ENCODE measurements around the gene CFAP46. TPM values are rescaled to one million over a fixed set of nuclear protein-coding genes. Genes with fewer than 3 reads are reported as not detected.

CFAP46 gene
- total RNA-seq, 1 experiment from 2014 or later, result 1.6 TPM

DNA sequence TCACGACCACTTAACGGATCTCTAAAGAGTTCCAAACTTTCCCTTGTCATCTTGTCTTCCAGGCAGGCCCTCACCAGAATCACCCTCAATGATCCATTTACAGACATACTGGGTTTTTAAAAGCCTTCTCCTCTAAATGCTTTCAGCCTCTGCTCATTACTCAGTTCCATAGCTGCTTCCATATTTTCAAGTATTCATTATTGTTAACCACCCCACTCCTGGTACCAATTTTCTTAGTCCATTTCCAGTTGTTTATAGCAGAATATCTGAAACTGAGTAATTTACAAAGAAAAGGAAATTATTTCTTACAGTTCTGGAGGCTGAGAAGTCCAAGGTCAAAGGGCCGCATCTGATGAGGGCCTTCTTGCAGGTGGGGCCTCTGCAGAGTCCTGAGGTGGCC lies 100.0 kb downstream of the CFAP46 start:
- DNase-seq (ENCODE audit: low read depth, low spot score) (no peak), ATAC-seq (no peak)
- H3K27me3 ChIP-seq (ENCODE audit: control insufficient read depth, insufficient read depth, low read length), result peaks cover 9% of the 10 kb centered on the region
- in situ Hi-C loops (cut with HindIII; ENCODE audit: low pct_unique_long_range_greater_than_20kb, low sequenced_read_pairs) (no loop called here), intact Hi-C loops (cut with micrococcal nuclease; ENCODE audit: unreplicated experiment) (no loop called here)
- no peaks in the 10 kb centered on the region for H3K36me3 ChIP-seq (ENCODE audit: control insufficient read depth, insufficient read depth, low read length)
- CTCF ChIA-PET, result no interaction called here
- H3K4me3 ChIP-seq (ENCODE audit: low read depth in 2 of 2, low read length in 2 of 2), result no peak overlapping the region
- no peaks in the 10 kb centered on the region for H3K4me1 ChIP-seq (ENCODE audit: control insufficient read depth, insufficient read depth, low read length)
- peaks cover 11% of the 10 kb centered on the region; the same call in 1 of the 2 replicates for H3K9me3 ChIP-seq (ENCODE audit: control insufficient read depth, insufficient read depth, low read depth, low read length)
- POLR2A ChIA-PET, result no interaction called here
- no TSS peak for BruUV-seq (replicated peaks)
- H3K27ac ChIP-seq (ENCODE audit: low read length), result no peak overlapping the region
- no peak for TF ChIP-seq SIN3A (IDR thresholded peaks at IDR 0.05; ENCODE audit: borderline replicate concordance, insufficient read depth, low read depth, low read length)
- TF ChIP-seq POLR2AphosphoS5 (IDR thresholded peaks at IDR 0.05; ENCODE audit: low read depth, low read length), result no peak
- no peak for TF ChIP-seq TCF7L2 (IDR thresholded peaks at IDR 0.05; ENCODE audit: low read depth, low read length)
- TF ChIP-seq, protein P1, sequence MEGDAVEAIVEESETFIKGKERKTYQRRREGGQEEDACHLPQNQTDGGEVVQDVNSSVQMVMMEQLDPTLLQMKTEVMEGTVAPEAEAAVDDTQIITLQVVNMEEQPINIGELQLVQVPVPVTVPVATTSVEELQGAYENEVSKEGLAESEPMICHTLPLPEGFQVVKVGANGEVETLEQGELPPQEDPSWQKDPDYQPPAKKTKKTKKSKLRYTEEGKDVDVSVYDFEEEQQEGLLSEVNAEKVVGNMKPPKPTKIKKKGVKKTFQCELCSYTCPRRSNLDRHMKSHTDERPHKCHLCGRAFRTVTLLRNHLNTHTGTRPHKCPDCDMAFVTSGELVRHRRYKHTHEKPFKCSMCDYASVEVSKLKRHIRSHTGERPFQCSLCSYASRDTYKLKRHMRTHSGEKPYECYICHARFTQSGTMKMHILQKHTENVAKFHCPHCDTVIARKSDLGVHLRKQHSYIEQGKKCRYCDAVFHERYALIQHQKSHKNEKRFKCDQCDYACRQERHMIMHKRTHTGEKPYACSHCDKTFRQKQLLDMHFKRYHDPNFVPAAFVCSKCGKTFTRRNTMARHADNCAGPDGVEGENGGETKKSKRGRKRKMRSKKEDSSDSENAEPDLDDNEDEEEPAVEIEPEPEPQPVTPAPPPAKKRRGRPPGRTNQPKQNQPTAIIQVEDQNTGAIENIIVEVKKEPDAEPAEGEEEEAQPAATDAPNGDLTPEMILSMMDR (IDR thresholded peaks at IDR 0.05), result no peak
- TF ChIP-seq, protein P2, sequence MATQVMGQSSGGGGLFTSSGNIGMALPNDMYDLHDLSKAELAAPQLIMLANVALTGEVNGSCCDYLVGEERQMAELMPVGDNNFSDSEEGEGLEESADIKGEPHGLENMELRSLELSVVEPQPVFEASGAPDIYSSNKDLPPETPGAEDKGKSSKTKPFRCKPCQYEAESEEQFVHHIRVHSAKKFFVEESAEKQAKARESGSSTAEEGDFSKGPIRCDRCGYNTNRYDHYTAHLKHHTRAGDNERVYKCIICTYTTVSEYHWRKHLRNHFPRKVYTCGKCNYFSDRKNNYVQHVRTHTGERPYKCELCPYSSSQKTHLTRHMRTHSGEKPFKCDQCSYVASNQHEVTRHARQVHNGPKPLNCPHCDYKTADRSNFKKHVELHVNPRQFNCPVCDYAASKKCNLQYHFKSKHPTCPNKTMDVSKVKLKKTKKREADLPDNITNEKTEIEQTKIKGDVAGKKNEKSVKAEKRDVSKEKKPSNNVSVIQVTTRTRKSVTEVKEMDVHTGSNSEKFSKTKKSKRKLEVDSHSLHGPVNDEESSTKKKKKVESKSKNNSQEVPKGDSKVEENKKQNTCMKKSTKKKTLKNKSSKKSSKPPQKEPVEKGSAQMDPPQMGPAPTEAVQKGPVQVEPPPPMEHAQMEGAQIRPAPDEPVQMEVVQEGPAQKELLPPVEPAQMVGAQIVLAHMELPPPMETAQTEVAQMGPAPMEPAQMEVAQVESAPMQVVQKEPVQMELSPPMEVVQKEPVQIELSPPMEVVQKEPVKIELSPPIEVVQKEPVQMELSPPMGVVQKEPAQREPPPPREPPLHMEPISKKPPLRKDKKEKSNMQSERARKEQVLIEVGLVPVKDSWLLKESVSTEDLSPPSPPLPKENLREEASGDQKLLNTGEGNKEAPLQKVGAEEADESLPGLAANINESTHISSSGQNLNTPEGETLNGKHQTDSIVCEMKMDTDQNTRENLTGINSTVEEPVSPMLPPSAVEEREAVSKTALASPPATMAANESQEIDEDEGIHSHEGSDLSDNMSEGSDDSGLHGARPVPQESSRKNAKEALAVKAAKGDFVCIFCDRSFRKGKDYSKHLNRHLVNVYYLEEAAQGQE (IDR thresholded peaks at IDR 0.05; ENCODE audit: insufficient read depth in 1 of 2, low read depth in 2 of 2, low read length in 1 of 2), result no peak

DNA sequence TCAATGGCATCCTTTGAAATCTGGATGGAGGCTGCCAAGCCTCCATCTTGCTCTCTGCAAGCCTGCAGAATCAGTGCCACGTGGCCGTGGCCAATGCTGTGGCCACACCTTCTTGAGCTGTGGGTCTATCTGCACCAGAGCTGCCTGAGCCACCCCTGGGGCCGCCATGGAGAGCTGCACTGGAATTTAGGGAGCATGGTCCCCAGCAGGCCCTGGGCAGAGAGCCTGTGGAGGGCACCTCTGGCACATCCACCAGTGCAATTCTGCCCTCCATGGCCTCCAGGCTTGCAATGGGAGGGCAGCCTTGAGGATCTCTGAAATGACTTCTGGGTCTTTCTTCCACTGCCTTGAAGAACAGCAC lies 100.8 kb downstream of the CFAP46 start:
- ATAC-seq (no peak), DNase-seq (ENCODE audit: low read depth, low spot score) (no peak)
- BruUV-seq (replicated peaks), result no TSS peak
- Histone ChIP-seq H3K9me3 (ENCODE audit: control insufficient read depth, insufficient read depth, low read depth, low read length) (peaks cover 11% of the 10 kb centered on the region; the same call in 1 of the 2 replicates), H3K4me1 (ENCODE audit: control insufficient read depth, insufficient read depth, low read length) (no peaks in the 10 kb centered on the region; the same call in 1 of the 2 replicates), H3K27me3 (ENCODE audit: control insufficient read depth, insufficient read depth, low read length) (peaks cover 9% of the 10 kb centered on the region), H3K36me3 (ENCODE audit: control insufficient read depth, insufficient read depth, low read length) (no peaks in the 10 kb centered on the region), H3K27ac (ENCODE audit: low read length) (no peak overlapping the region), H3K4me3 (ENCODE audit: low read depth in 2 of 2, low read length in 2 of 2) (no peak overlapping the region)
- TF ChIP-seq SIN3A (IDR thresholded peaks at IDR 0.05; ENCODE audit: borderline replicate concordance, insufficient read depth, low read depth, low read length) (no peak), TCF7L2 (IDR thresholded peaks at IDR 0.05; ENCODE audit: low read depth, low read length) (no peak), POLR2AphosphoS5 (IDR thresholded peaks at IDR 0.05; ENCODE audit: low read depth, low read length) (no peak)
- TF ChIP-seq, protein P2 (IDR thresholded peaks at IDR 0.05; ENCODE audit: insufficient read depth in 1 of 2, low read depth in 2 of 2, low read length in 1 of 2), result no peak
- TF ChIP-seq, protein P1 (IDR thresholded peaks at IDR 0.05), result no peak
- intact Hi-C loops (cut with micrococcal nuclease; ENCODE audit: unreplicated experiment), result no loop called here
- ChIA-PET POLR2A (no interaction called here), CTCF (interaction anchor here (0.5 kb wide), 1 partner anchor 46 kb away, joined by 5 read pairs; no protein-coding TSS in a partner anchor)
- in situ Hi-C loops (cut with HindIII; ENCODE audit: low pct_unique_long_range_greater_than_20kb, low sequenced_read_pairs), result no loop called here

Measured in Panc1 (cell line).